Small intestine (tissue), 7 donors: ENCODE data around the gene SLC25A25. TPM values are rescaled to one million over a fixed set of nuclear protein-coding genes. Genes with fewer than 3 reads are reported as not detected.
A peak's percentile ranks its signal among the peaks of the same experiment; 100 is the strongest.

Source experiments
- DNase-seq, 2 donors: peaks; one replicate each; pipeline versions ENCODE4 v3.0.0 to v3.0.0-alpha.2; 2013
- FAIRE-seq: peaks from 2 replicates; lab custom pipeline; 2012; peaks lifted over from hg19 to GRCh38; lab: Jason Lieb, UNC
- H3K27ac ChIP-seq, 3 donors: one replicate each; pipeline ENCODE4 v1.5.1; 2013; ENCODE audit warnings: low read length in 2 of 3, mild to moderate bottlenecking in 2 of 3, control low read depth in 1 of 3, inconsistent platforms in 1 of 3, low read depth in 1 of 3, moderate library complexity in 1 of 3
- H3K27me3 ChIP-seq, 3 donors: one replicate each; pipeline ENCODE4 v1.6.1; 2013; ENCODE audit warnings: low read length in 3 of 3, inconsistent platforms in 1 of 3; ENCODE audit not compliant: control insufficient read depth in 3 of 3, insufficient read depth in 3 of 3
- H3K36me3 ChIP-seq, 3 donors: one replicate each; pipeline ENCODE4 v1.6.1; 2013; ENCODE audit warnings: low read length in 3 of 3, inconsistent platforms in 1 of 3, low read depth in 1 of 3, mild to moderate bottlenecking in 1 of 3, moderate library complexity in 1 of 3; ENCODE audit not compliant: control insufficient read depth in 3 of 3, insufficient read depth in 2 of 3
- H3K4me1 ChIP-seq, 3 donors: one replicate each; pipeline ENCODE4 v1.6.1; 2013; ENCODE audit warnings: low read length in 2 of 3, inconsistent platforms in 1 of 3, low read depth in 1 of 3, mild to moderate bottlenecking in 1 of 3, moderate library complexity in 1 of 3; ENCODE audit not compliant: control insufficient read depth in 3 of 3, insufficient read depth in 2 of 3
- H3K4me3 ChIP-seq, 3 donors: one replicate each; pipeline ENCODE4 v1.5.1; 2013; ENCODE audit warnings: low read length in 3 of 3, control low read depth in 1 of 3, inconsistent platforms in 1 of 3, low read depth in 1 of 3, mild to moderate bottlenecking in 1 of 3, moderate library complexity in 1 of 3
- H3K9me3 ChIP-seq, 2 donors: one replicate each; pipeline ENCODE4 v1.6.1; 2013; ENCODE audit warnings: low read depth in 1 of 2, low read length in 1 of 2; ENCODE audit not compliant: control insufficient read depth in 2 of 2, insufficient read depth in 1 of 2
- WGBS, 3 donors: extraction: QIAGEN DNeasy Blood & Tissue Kit; methylation state at CpG; one replicate each; pipeline ENCODE4 v1.1.7; 2013; 5-methylcytosine and 5-hydroxymethylcytosine counted together
- polyA plus RNA-seq, 4 donors: library from polyadenylated mRNA; stranded (reverse) in 3 of 4; unstranded in 1 of 4; fragments of 200-250 nt in 3 of 4; fragments of 120-200 nt in 1 of 4; gene quantifications; one replicate each; pipeline versions ENCODE4 v1.2.1 to v1.2.3, GENCODE V29; 2013
- donor health status: healthy with polysubstance abuse.
- donor health status: control.
- donor health status: control.
- donor health status: Bipolar disorder and iron deficiency.
- donor health status: healthy.

The SLC25A25 gene
- polyA plus RNA-seq, 4 donors = 15.5 to 26.2 (median 20.1) TPM

DNA sequence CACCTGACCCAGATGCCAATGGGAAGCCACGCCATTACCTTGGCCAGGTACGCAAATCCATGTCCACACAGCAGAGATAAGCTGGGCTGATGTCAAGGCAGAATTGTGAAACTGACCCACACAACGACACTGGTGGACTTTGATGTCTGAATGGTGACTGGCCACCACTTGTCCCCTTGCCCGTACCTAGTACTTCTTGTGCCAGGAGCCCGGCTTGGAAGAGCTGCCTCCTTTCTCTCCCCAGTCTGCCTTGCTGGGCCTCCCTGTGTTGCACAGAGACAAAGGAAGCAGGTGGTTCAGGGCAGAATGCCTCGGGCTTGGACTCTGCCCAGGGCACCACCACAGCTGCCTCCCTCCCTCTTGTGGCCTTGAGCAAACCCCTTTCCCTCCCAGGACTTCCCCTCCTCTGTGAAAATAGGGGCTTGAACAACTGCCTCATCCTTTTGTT lies 36.2 kb downstream of the SLC25A25 start:
- DNase-seq = peak; percentile 87 to 95
- H3K9me3 ChIP-seq = no peaks in the 10 kb centered on the region
- FAIRE-seq = no peak
- H3K4me1 ChIP-seq = peaks cover 12 to 70% (median 16%) of the 10 kb centered on the region in 3 donors
- H3K27me3 ChIP-seq = no peaks in the 10 kb centered on the region
- no peak overlapping the region for H3K4me3 ChIP-seq
- WGBS, 3 donors = 11 to 57% (median 29%) methylated on average over 6 of the region's 6 CpGs
- peaks cover 19 to 98% (median 40%) of the 10 kb centered on the region in 3 donors for H3K36me3 ChIP-seq
- peak overlapping the region; percentile 68 to 93 (median 91) for H3K27ac ChIP-seq

DNA sequence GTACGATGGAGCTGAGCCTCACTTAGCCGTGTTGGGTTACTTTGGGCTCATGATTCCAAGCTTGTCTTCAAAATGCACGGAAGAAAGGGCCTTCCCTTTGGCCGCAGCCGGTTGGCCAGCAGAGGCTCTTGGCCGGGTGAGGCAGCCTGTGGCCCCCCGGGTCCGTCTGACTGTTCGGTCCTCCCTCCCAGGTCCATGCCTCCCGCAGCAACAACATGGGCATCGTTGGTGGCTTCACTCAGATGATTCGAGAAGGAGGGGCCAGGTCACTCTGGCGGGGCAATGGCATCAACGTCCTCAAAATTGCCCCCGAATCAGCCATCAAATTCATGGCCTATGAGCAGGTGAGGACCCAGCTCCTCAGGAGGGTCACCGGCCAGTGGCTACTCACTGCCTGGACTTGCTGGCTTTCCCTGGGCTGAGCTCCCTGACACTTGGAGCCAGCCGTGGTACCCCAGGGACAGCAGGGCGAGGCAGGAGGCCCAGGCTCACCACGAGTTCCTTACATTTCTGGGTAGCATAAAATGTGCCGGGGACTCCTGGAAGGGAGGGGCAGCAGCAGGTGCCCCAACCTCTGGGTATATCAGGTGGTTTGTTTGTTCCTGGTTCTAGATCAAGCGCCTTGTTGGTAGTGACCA lies 37.6 kb downstream of the SLC25A25 start:
- WGBS, 3 donors = 72 to 85% (median 72%) methylated on average over 21 of the region's 21 CpGs
- peaks cover 7 to 66% (median 7%) of the 10 kb centered on the region in 3 donors for H3K4me1 ChIP-seq
- FAIRE-seq (no peak), DNase-seq (no peak)
- H3K9me3 ChIP-seq = no peaks in the 10 kb centered on the region
- no peaks in the 10 kb centered on the region for H3K27me3 ChIP-seq
- no peak overlapping the region for H3K27ac ChIP-seq
- peaks cover 19 to 89% (median 40%) of the 10 kb centered on the region in 3 donors for H3K36me3 ChIP-seq
- H3K4me3 ChIP-seq = no peak overlapping the region

DNA sequence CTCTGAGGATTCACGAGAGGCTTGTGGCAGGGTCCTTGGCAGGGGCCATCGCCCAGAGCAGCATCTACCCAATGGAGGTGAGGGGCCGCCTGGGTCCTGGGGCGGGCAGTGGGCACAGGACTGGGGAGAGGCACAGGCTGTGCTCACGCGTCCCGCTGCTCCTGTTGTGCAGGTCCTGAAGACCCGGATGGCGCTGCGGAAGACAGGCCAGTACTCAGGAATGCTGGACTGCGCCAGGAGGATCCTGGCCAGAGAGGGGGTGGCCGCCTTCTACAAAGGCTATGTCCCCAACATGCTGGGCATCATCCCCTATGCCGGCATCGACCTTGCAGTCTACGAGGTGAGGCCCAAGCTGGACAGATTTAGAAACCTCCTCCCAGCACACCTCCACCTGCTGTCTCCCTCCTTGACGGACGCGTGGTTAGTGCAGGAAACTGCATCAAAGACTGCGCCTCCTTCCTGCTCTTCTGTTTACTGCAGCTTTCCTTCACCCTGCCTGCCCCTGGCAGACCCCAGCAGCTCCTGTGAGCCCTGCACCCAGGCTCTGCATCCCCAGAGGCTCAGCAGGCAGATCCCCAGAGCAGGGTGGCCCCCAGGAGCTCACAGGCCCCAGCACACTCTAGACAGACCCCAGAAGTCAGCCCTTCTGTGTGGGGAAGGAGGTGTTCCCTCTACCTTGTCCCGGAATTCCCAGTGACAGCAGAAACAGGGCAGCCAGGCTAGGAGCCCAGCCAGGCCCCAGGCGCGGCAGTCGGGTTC lies 38.3 kb downstream of the SLC25A25 start:
- Histone ChIP-seq H3K27me3 (no peaks in the 10 kb centered on the region), H3K9me3 (no peaks in the 10 kb centered on the region), H3K4me1 (peaks cover 2 to 62% (median 3%) of the 10 kb centered on the region in 3 donors), H3K36me3 (peaks cover 14 to 82% (median 36%) of the 10 kb centered on the region in 3 donors), H3K27ac (no peak overlapping the region), H3K4me3 (no peak overlapping the region)
- DNase-seq (no peak), FAIRE-seq (no peak)
- 81 to 83% (median 82%) methylated on average over 19 to 23 of the region's 23 CpGs for WGBS, 3 donors

DNA sequence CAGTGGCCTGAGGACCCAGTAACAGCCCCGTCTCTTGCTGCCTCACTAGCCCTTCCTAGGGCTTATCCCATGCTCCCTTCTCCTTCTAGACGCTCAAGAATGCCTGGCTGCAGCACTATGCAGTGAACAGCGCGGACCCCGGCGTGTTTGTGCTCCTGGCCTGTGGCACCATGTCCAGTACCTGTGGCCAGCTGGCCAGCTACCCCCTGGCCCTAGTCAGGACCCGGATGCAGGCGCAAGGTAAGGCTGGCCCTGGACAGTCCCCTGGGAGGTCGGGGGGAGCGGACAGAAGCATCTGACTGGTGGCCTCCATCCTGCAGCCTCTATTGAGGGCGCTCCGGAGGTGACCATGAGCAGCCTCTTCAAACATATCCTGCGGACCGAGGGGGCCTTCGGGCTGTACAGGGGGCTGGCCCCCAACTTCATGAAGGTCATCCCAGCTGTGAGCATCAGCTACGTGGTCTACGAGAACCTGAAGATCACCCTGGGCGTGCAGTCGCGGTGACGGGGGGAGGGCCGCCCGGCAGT lies 39.0 kb downstream of the SLC25A25 start:
- no peaks in the 10 kb centered on the region for H3K9me3 ChIP-seq
- FAIRE-seq (no peak), DNase-seq (no peak)
- H3K36me3 ChIP-seq = peaks cover 13 to 80% (median 31%) of the 10 kb centered on the region in 3 donors
- no peak overlapping the region for H3K4me3 ChIP-seq
- peaks cover 0 to 58% (median 3%) of the 10 kb centered on the region in 3 donors for H3K4me1 ChIP-seq
- WGBS, 3 donors = 86 to 94% (median 89%) methylated on average over 23 of the region's 23 CpGs
- H3K27me3 ChIP-seq = no peaks in the 10 kb centered on the region
- no peak overlapping the region for H3K27ac ChIP-seq

DNA sequence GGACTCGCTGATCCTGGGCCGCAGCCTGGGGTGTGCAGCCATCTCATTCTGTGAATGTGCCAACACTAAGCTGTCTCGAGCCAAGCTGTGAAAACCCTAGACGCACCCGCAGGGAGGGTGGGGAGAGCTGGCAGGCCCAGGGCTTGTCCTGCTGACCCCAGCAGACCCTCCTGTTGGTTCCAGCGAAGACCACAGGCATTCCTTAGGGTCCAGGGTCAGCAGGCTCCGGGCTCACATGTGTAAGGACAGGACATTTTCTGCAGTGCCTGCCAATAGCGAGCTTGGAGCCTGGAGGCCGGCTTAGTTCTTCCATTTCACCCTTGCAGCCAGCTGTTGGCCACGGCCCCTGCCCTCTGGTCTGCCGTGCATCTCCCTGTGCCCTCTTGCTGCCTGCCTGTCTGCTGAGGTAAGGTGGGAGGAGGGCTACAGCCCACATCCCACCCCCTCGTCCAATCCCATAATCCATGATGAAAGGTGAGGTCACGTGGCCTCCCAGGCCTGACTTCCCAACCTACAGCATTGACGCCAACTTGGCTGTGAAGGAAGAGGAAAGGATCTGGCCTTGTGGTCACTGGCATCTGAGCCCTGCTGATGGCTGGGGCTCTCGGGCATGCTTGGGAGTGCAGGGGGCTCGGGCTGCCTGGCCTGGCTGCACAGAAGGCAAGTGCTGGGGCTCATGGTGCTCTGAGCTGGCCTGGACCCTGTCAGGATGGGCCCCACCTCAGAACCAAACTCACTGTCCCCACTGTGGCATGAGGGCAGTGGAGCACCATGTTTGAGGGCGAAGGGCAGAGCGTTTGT lies 39.6 kb downstream of the SLC25A25 start:
- Histone ChIP-seq H3K36me3 (peaks cover 10 to 77% (median 28%) of the 10 kb centered on the region in 3 donors), H3K4me1 (peaks cover 0 to 58% (median 3%) of the 10 kb centered on the region in 3 donors), H3K4me3 (no peak overlapping the region), H3K27ac (peak overlapping the region in 1 of 3 donors; percentile 34), H3K27me3 (no peaks in the 10 kb centered on the region), H3K9me3 (no peaks in the 10 kb centered on the region)
- 77 to 87% (median 84%) methylated on average over 18 of the region's 18 CpGs for WGBS, 3 donors
- DNase-seq (no peak), FAIRE-seq (no peak)

DNA sequence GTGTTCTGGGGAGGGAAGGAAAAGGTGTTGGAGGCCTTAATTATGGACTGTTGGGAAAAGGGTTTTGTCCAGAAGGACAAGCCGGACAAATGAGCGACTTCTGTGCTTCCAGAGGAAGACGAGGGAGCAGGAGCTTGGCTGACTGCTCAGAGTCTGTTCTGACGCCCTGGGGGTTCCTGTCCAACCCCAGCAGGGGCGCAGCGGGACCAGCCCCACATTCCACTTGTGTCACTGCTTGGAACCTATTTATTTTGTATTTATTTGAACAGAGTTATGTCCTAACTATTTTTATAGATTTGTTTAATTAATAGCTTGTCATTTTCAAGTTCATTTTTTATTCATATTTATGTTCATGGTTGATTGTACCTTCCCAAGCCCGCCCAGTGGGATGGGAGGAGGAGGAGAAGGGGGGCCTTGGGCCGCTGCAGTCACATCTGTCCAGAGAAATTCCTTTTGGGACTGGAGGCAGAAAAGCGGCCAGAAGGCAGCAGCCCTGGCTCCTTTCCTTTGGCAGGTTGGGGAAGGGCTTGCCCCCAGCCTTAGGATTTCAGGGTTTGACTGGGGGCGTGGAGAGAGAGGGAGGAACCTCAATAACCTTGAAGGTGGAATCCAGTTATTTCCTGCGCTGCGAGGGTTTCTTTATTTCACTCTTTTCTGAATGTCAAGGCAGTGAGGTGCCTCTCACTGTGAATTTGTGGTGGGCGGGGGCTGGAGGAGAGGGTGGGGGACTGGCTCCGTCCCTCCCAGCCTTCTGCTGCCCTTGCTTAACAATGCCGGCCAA lies 40.4 kb downstream of the SLC25A25 start:
- WGBS, 3 donors = 70 to 78% (median 77%) methylated on average over 15 of the region's 15 CpGs
- Histone ChIP-seq H3K27ac (peak overlapping the region in 1 of 3 donors; percentile 60), H3K36me3 (peaks cover 10 to 77% (median 28%) of the 10 kb centered on the region in 3 donors), H3K27me3 (no peaks in the 10 kb centered on the region), H3K4me1 (peaks cover 0 to 59% (median under 1%) of the 10 kb centered on the region in 3 donors), H3K4me3 (no peak overlapping the region), H3K9me3 (peaks cover 0 to 5% of the 10 kb centered on the region in 2 donors)
- FAIRE-seq (no peak), DNase-seq (no peak)

DNA sequence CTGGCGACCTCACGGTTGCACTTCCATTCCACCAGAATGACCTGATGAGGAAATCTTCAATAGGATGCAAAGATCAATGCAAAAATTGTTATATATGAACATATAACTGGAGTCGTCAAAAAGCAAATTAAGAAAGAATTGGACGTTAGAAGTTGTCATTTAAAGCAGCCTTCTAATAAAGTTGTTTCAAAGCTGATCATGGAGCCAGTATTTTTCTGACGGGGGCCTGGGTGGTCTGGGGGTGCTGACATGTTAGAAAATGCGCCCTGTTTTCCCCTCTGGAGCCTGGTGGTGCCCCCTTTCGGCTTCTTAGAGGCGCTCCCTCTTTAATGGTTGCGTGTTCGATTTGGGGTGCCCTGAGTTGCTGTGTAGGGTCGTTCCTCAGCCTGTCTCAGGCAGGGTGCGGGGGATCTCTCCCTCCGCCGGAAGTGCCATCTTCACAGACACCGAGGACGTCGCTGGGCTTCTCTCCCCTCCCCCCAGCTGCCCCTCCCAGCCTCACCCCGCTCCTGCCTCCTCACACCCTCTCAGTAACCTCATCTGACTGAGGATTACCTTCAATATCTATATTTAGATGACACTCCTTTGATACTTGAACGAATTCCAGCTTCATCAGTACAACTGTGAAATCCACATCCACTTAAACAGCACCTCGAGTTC lies 41.1 kb downstream of the SLC25A25 start:
- H3K27me3 ChIP-seq = no peaks in the 10 kb centered on the region
- FAIRE-seq (no peak), DNase-seq (peak in 1 of 2 donors; percentile 42)
- H3K9me3 ChIP-seq = peaks cover 0 to 8% of the 10 kb centered on the region in 2 donors
- peak overlapping the region; percentile 60 to 66 (median 60) for H3K27ac ChIP-seq
- 38 to 65% (median 56%) methylated on average over 20 of the region's 20 CpGs for WGBS, 3 donors
- peaks cover 0 to 59% (median 0%) of the 10 kb centered on the region in 3 donors for H3K4me1 ChIP-seq
- H3K4me3 ChIP-seq = peak overlapping the region in 1 of 3 donors; percentile 12
- peaks cover 10 to 76% (median 26%) of the 10 kb centered on the region in 3 donors for H3K36me3 ChIP-seq
